Erythroblast (primary cell): ENCODE data around the gene SLC46A2.

Source experiments
- GATA1 ChIP-seq: IDR thresholded peaks from 2 replicates; pipeline ENCODE4 v1.6.1; 2011; ENCODE audit warnings: low read depth, mild to moderate bottlenecking, control low read depth, low read length, moderate library complexity
- POLR2A ChIP-seq: IDR thresholded peaks from 2 replicates; pipeline ENCODE4 v1.6.1; 2011; ENCODE audit warnings: mild to moderate bottlenecking, low read length

DNA sequence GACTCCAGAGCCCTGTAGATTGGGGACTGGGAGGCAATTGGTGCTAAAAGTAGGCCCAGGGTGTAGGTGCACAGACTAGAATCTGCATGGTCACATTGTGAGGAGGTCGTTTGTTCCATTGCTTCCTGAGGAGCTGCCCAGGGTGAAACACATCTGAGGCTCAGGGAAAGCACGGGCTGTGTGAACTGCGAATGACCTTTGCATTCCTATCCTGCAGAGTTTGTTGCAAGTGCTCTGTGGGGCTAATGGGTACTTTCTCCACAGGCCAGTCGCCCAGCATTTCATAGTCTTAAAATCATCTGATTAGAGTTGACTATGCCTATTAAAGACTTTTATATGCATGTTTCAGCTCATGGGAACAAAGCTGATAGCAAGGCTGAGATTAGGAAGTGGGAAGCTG lies 14.4 kb upstream of the SLC46A2 start:
- TF ChIP-seq POLR2A (no peak), GATA1 (no peak)
